DOHH2 (cell line): Measurements from ENCODE around the gene CACNG5.

Experiments used
- H3F3A ChIP-seq: fragments of 200-600 bp; sonication (generic), shearing (Covaris generic); 2 replicates; pipeline ENCODE4 v1.6.0; 2016; ENCODE audit warnings: antibody characterized with exemption, mild to moderate bottlenecking; ENCODE audit not compliant: control insufficient read depth, insufficient read depth
- H3K27ac ChIP-seq: fragments of 200-600 bp; sonication (generic); 2 replicates; pipeline ENCODE4 v1.5.1; 2014; ENCODE audit warnings: low read depth, mild to moderate bottlenecking, low read length, moderate library complexity
- H3K27me3 ChIP-seq: fragments of 200-600 bp; sonication (generic); 2 replicates; pipeline ENCODE4 v1.6.1; 2014; ENCODE audit warnings: mild to moderate bottlenecking, low read length, mixed read lengths; ENCODE audit not compliant: control insufficient read depth
- H3K36me3 ChIP-seq: fragments of 200-600 bp; sonication (generic); 2 replicates; pipeline ENCODE4 v1.6.1; 2014; ENCODE audit warnings: mild to moderate bottlenecking, low read length, moderate library complexity, mixed read lengths; ENCODE audit not compliant: control insufficient read depth
- H3K4me1 ChIP-seq: fragments of 200-600 bp; sonication (generic); 2 replicates; pipeline ENCODE4 v1.6.1; 2014; ENCODE audit warnings: mild to moderate bottlenecking, low read length, mixed read lengths; ENCODE audit not compliant: control insufficient read depth
- H3K4me2 ChIP-seq: fragments of 200-600 bp; sonication (generic); 2 replicates; pipeline ENCODE4 v1.6.0; 2014; ENCODE audit warnings: mild to moderate bottlenecking, low read length, moderate library complexity
- H3K4me3 ChIP-seq: fragments of 200-600 bp; sonication (generic); 2 replicates; pipeline ENCODE4 v1.5.1; 2014; ENCODE audit warnings: mild to moderate bottlenecking, low read length, mixed read lengths
- H3K79me2 ChIP-seq: fragments of 200-600 bp; sonication (generic); 2 replicates; pipeline ENCODE4 v1.6.1; 2014; ENCODE audit warnings: mild to moderate bottlenecking, low read length, mixed read lengths; ENCODE audit not compliant: control insufficient read depth
- H3K9me2 ChIP-seq: fragments of 200-600 bp; sonication (generic); replicated peaks from 2 replicates; pipeline ENCODE4 v1.6.1; 2014; ENCODE audit warnings: mild to moderate bottlenecking, low read length, mixed read lengths; ENCODE audit not compliant: control insufficient read depth
- H3K9me3 ChIP-seq: fragments of 200-600 bp; sonication (generic); 2 replicates; pipeline ENCODE4 v1.6.1; 2014; ENCODE audit warnings: antibody characterized with exemption, low read length, mixed read lengths; ENCODE audit not compliant: control insufficient read depth, insufficient read depth
- H4K20me1 ChIP-seq: fragments of 200-600 bp; sonication (generic); 2 replicates; pipeline ENCODE4 v1.6.0; 2014; ENCODE audit warnings: low read depth, mild to moderate bottlenecking, antibody characterized with exemption, low read length, moderate library complexity; ENCODE audit not compliant: control insufficient read depth, insufficient read depth
- CTCF ChIP-seq: fragments of 200-600 bp; sonication (generic); IDR thresholded peaks from one replicate; pipeline ENCODE4 v1.5.1; 2014; ENCODE audit warnings: antibody characterized with exemption, mild to moderate bottlenecking, low read depth, low read length; ENCODE audit not compliant: poor library complexity, severe bottlenecking
- EZH2phosphoT487 ChIP-seq: fragments of 200-600 bp; sonication (generic); IDR thresholded peaks from 2 replicates; pipeline ENCODE4 v1.6.1; 2017; ENCODE audit warnings: borderline replicate concordance, mild to moderate bottlenecking, antibody characterized with exemption, low read length, moderate library complexity, mixed read lengths

CACNG5 gene

GRCh38 chr17:66848496-66848895 is 13.6 kb downstream of the CACNG5 start:
- Histone ChIP-seq H3K4me1 (peaks cover 8% of the 10 kb centered on the region), H3F3A (no peaks in the 10 kb centered on the region), H3K4me3 (no peak overlapping the region), H3K9me3 (peaks cover 18% of the 10 kb centered on the region; the same call in 1 of the 2 replicates), H4K20me1 (no peaks in the 10 kb centered on the region), H3K4me2 (no peak overlapping the region), H3K27me3 (no peaks in the 10 kb centered on the region), H3K36me3 (no peaks in the 10 kb centered on the region), H3K27ac (no peak overlapping the region), H3K9me2 (no peaks in the 10 kb centered on the region), H3K79me2 (no peaks in the 10 kb centered on the region)
- TF ChIP-seq CTCF (no peak), EZH2phosphoT487 (no peak)

- Histone ChIP-seq H3K4me1 (peaks cover 8% of the 10 kb centered on the region), H3K79me2 (no peaks in the 10 kb centered on the region), H3K27ac (no peak overlapping the region), H3K9me3 (peaks cover 18% of the 10 kb centered on the region; the same call in 1 of the 2 replicates), H4K20me1 (no peaks in the 10 kb centered on the region), H3K4me2 (no peak overlapping the region), H3K4me3 (no peak overlapping the region), H3K9me2 (no peaks in the 10 kb centered on the region), H3K27me3 (no peaks in the 10 kb centered on the region), H3K36me3 (no peaks in the 10 kb centered on the region), H3F3A (no peaks in the 10 kb centered on the region)
- no peak for TF ChIP-seq CTCF
- no peak for TF ChIP-seq EZH2phosphoT487
Measured at GRCh38 chr17:66849032-66849655, 14.2 kb downstream of the CACNG5 start.

- no peaks in the 10 kb centered on the region for H3K79me2 ChIP-seq
- no peak overlapping the region for H3K4me2 ChIP-seq
- H3K27me3 ChIP-seq = no peaks in the 10 kb centered on the region
- H3K4me3 ChIP-seq = no peak overlapping the region
- H3K4me1 ChIP-seq = peaks cover 8% of the 10 kb centered on the region
- H3K36me3 ChIP-seq = no peaks in the 10 kb centered on the region
- no peaks in the 10 kb centered on the region for H4K20me1 ChIP-seq
- H3K9me2 ChIP-seq = no peaks in the 10 kb centered on the region
- no peak for TF ChIP-seq EZH2phosphoT487
- TF ChIP-seq CTCF = no peak
- peaks cover 18% of the 10 kb centered on the region; the same call in 1 of the 2 replicates for H3K9me3 ChIP-seq
- no peaks in the 10 kb centered on the region for H3F3A ChIP-seq
- H3K27ac ChIP-seq = no peak overlapping the region
Measured at GRCh38 chr17:66849851-66850580, 15.1 kb downstream of the CACNG5 start.
